Right lobe of liver (tissue), 6 donors: ENCODE measurements around the gene BMPER. TPM values are rescaled to one million over a fixed set of nuclear protein-coding genes. Genes with fewer than 3 reads are reported as not detected.

ENCODE experiments used
- ATAC-seq, 4 donors: fragments of 200-7000 bp; cut with Tn5 transposase; one replicate each; pipeline ENCODE4 v1.9.1; 2020; ENCODE audit warnings: mild to moderate bottlenecking in 4 of 4, moderate library complexity in 4 of 4
- DNase-seq, 3 donors: peaks; one replicate each; pipeline ENCODE4 v3.0.0-alpha.2; 2020
- H3K27ac ChIP-seq, 3 donors: fragments of 200-600 bp; one replicate each; pipeline ENCODE4 v1.8.0; 2022
- H3K27me3 ChIP-seq, 2 donors: fragments of 200-600 bp; one replicate each; pipeline ENCODE4 v1.8.0; 2022
- H3K36me3 ChIP-seq, 4 donors: fragments of 200-600 bp; sonication (generic) in 1 of 4; one replicate each; pipeline versions ENCODE4 v1.5.1 to v1.8.0; 2017 to 2022; ENCODE audit warnings: control low read depth in 1 of 4
- H3K4me1 ChIP-seq, 4 donors: fragments of 200-600 bp; sonication (generic) in 1 of 4; one replicate each; pipeline versions ENCODE4 v1.5.1 to v1.8.0; 2017 to 2022; ENCODE audit warnings: control low read depth in 1 of 4
- H3K4me3 ChIP-seq, 3 donors: fragments of 200-600 bp; one replicate each; pipeline ENCODE4 v1.8.0; 2022
- H3K9me3 ChIP-seq, 4 donors: fragments of 200-600 bp; sonication (generic) in 1 of 4; one replicate each; pipeline versions ENCODE4 v1.5.1 to v1.8.0; 2017 to 2022; ENCODE audit warnings: control low read depth in 1 of 4
- CTCF ChIP-seq, 4 donors: fragments of 200-600 bp in 3 of 4; fragments of 450-650 bp in 1 of 4; IDR thresholded peaks; one replicate each; pipeline versions ENCODE4 v1.5.1 to v1.8.0; 2016 to 2022; ENCODE audit warnings: antibody characterized with exemption in 4 of 4, mild to moderate bottlenecking in 2 of 4
- POLR2A ChIP-seq: fragments of 450-650 bp; IDR thresholded peaks from one replicate; pipeline ENCODE4 v1.6.1; 2017; ENCODE audit warnings: antibody characterized with exemption, mild to moderate bottlenecking
- WGBS: methylation state at CpG from one replicate; pipeline ENCODE4 v1.1.6; 2018; ENCODE audit warnings: low coverage, low lambda C conversion rate; ENCODE audit not compliant: insufficient coverage; ENCODE audit errors: missing lambda C conversion rate; 5-methylcytosine and 5-hydroxymethylcytosine counted together
- intact Hi-C, 2 donors: fragments of 100-400 bp; cut with DNase I; formaldehyde crosslinking; loops; one replicate each; pipeline versions ENCODE4 v1.11.2 to v1.14.1; 2022
- total RNA-seq, 6 experiments: library from RNA; depleted of rRNA in 2 of 6; stranded (reverse); fragments of >200 nt in 2 of 6; fragmentation: NEBNext Ultra II Directional in 3 of 6; extraction: Animal tissue kit (Norgen Biotek cat#: 25700) in 3 of 6; gene quantifications; one replicate each; pipeline versions ENCODE4 v1.1.0 to v1.2.4, GENCODE V29; 2016 to 2023
- donor health status: DM: no; HTN: yes; CAD: no.
- donor health status: DM: no; HTN: no; CAD: no.
- donor health status: DM: no; HTN: no; CAD: no.
- donor health status: DM: no; HTN: yes; CAD: no.
- donor health status: DM: no; HTN: yes; CAD: no.

Gene BMPER
- total RNA-seq, 6 experiments from 2014 or later, result 5.8 to 17.1 (median 10.4) TPM

- H3K4me3 ChIP-seq, result no peak overlapping the region
- no peak overlapping the region for H3K27ac ChIP-seq
- intact Hi-C loops, result no loop called here
- ATAC-seq, result no peak
- DNase-seq, result no peak
- H3K9me3 ChIP-seq, result no peaks in the 10 kb centered on the region
- H3K27me3 ChIP-seq, result no peaks in the 10 kb centered on the region
- H3K36me3 ChIP-seq, result no peaks in the 10 kb centered on the region
- no peak for TF ChIP-seq POLR2A
- TF ChIP-seq CTCF (IDR thresholded peaks at IDR 0.05), result no peak
- H3K4me1 ChIP-seq, result no peaks in the 10 kb centered on the region
- WGBS, result 65% methylated on average over 3 of the region's 3 CpGs
These were observed 276.1 kb downstream of the BMPER start for GRCh38 chr7:34181271-34181958.

GRCh38 chr7:34184466-34184865 is 279.1 kb downstream of the BMPER start:
- Histone ChIP-seq H3K4me1 (no peaks in the 10 kb centered on the region), H3K4me3 (no peak overlapping the region), H3K36me3 (no peaks in the 10 kb centered on the region), H3K27ac (no peak overlapping the region), H3K9me3 (no peaks in the 10 kb centered on the region), H3K27me3 (no peaks in the 10 kb centered on the region)
- 63% methylated on average over 1 of the region's 1 CpG for WGBS
- no peak for DNase-seq
- ATAC-seq, result no peak
- intact Hi-C loops, result no loop called here
- TF ChIP-seq CTCF (IDR thresholded peaks at IDR 0.05) (no peak), POLR2A (no peak)

- WGBS, result 35% methylated on average over 2 of the region's 2 CpGs
- ATAC-seq (no peak), DNase-seq (no peak)
- H3K4me3 ChIP-seq, result no peak overlapping the region
- no peaks in the 10 kb centered on the region for H3K36me3 ChIP-seq
- TF ChIP-seq CTCF (IDR thresholded peaks at IDR 0.05) (no peak), POLR2A (no peak)
- no peaks in the 10 kb centered on the region for H3K27me3 ChIP-seq
- H3K4me1 ChIP-seq, result no peaks in the 10 kb centered on the region
- intact Hi-C loops, result no loop called here
- no peak overlapping the region for H3K27ac ChIP-seq
- H3K9me3 ChIP-seq, result no peaks in the 10 kb centered on the region
These were observed 282.5 kb downstream of the BMPER start for GRCh38 chr7:34187798-34188307.

GRCh38 chr7:34189031-34189430 is 283.7 kb downstream of the BMPER start:
- Histone ChIP-seq H3K27ac (no peak overlapping the region), H3K36me3 (no peaks in the 10 kb centered on the region), H3K9me3 (no peaks in the 10 kb centered on the region), H3K4me1 (no peaks in the 10 kb centered on the region), H3K27me3 (no peaks in the 10 kb centered on the region), H3K4me3 (no peak overlapping the region)
- DNase-seq (no peak), ATAC-seq (no peak)
- WGBS, result 56% methylated on average over 3 of the region's 3 CpGs
- intact Hi-C loops, result no loop called here
- TF ChIP-seq CTCF (IDR thresholded peaks at IDR 0.05), result no peak
- TF ChIP-seq POLR2A, result no peak
